HG03378 (cell line): ENCODE results near the gene LMNA.
"Not testable (repeated sequence)": the region's sequence is repeated elsewhere in the genome, so short reads cannot be mapped to it uniquely, and the experiment has no call there.

Experiments
- ATAC-seq: cut with Tn5 transposase; IDR thresholded peaks from one replicate; pipeline ENCODE4 v1.9.1; 2021; ENCODE audit warnings: mild to moderate bottlenecking, moderate library complexity; ENCODE audit not compliant: unreplicated experiment

The LMNA gene

GRCh38 chr1:156160000-156160742 is 45.7 kb downstream of the LMNA start:
- ATAC-seq = no peak

GRCh38 chr1:156160743-156161171 is 46.2 kb downstream of the LMNA start:
- ATAC-seq = no peak

- no peak for ATAC-seq
Measured at GRCh38 chr1:156162430-156163037, 48.0 kb downstream of the LMNA start.

- no peak for ATAC-seq
Measured at GRCh38 chr1:156163712-156164111, 49.2 kb downstream of the LMNA start.

- ATAC-seq = no peak
Measured at GRCh38 chr1:156164125-156164831, 49.8 kb downstream of the LMNA start.

- no peak for ATAC-seq
Measured at GRCh38 chr1:156165083-156165482, 50.6 kb downstream of the LMNA start.

- no peak for ATAC-seq
Measured at GRCh38 chr1:156167536-156167935, 53.0 kb downstream of the LMNA start.

GRCh38 chr1:156172696-156173470 is 58.4 kb downstream of the LMNA start:
- no peak for ATAC-seq

GRCh38 chr1:156176610-156177210 is 62.2 kb downstream of the LMNA start:
- ATAC-seq = no peak

GRCh38 chr1:156177919-156178654 is 63.6 kb downstream of the LMNA start:
- no peak for ATAC-seq

- no peak for ATAC-seq
Measured at GRCh38 chr1:156180471-156180870, 66.0 kb downstream of the LMNA start.

GRCh38 chr1:156181391-156181924 is 66.9 kb downstream of the LMNA start:
- not testable (repeated sequence) for ATAC-seq

- ATAC-seq = not testable (repeated sequence)
Measured at GRCh38 chr1:156182010-156182779, 67.7 kb downstream of the LMNA start.

GRCh38 chr1:156186347-156187177 is 72.1 kb downstream of the LMNA start:
- not testable (repeated sequence) for ATAC-seq
